GM21825 (cell line): Measurements from ENCODE around the gene BTBD16.

ENCODE experiments used
- ATAC-seq: cut with Tn5 transposase; IDR thresholded peaks from one replicate; pipeline ENCODE4 v1.9.1; 2021; ENCODE audit warnings: mild to moderate bottlenecking, moderate library complexity; ENCODE audit not compliant: unreplicated experiment

BTBD16 gene

GRCh38 chr10:122308417-122309141, 37.5 kb downstream of the BTBD16 start:
- ATAC-seq = no peak

GRCh38 chr10:122310311-122311050, 39.4 kb downstream of the BTBD16 start:
- no peak for ATAC-seq

GRCh38 chr10:122311051-122311410, 39.9 kb downstream of the BTBD16 start:
- ATAC-seq = no peak

- no peak for ATAC-seq
Observed at GRCh38 chr10:122311716-122312115, 40.6 kb downstream of the BTBD16 start.

GRCh38 chr10:122316224-122316884, 45.3 kb downstream of the BTBD16 start:
- ATAC-seq = no peak

GRCh38 chr10:122321960-122322359, 50.9 kb downstream of the BTBD16 start:
- no peak for ATAC-seq

DNA sequence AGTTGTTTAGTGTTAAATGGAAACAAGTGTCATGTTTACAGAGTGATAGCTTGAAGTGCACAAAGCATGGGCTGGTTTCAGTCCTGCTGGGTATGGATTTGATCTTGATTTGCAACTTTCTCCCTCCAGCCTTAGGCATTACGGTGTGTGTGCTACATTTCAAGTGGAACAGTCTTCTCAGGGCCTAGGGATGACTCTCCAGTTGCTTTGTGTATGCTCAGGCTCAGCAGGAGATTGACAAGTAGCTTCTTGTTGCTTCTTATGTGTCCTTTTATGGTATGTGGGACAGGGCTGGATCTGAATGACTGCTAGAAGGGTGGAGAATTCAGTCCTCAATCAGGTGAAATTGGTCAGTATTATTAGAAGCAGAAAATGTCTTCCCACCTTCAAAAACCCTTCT, 52.1 kb downstream of the BTBD16 start:
- no peak for ATAC-seq

DNA sequence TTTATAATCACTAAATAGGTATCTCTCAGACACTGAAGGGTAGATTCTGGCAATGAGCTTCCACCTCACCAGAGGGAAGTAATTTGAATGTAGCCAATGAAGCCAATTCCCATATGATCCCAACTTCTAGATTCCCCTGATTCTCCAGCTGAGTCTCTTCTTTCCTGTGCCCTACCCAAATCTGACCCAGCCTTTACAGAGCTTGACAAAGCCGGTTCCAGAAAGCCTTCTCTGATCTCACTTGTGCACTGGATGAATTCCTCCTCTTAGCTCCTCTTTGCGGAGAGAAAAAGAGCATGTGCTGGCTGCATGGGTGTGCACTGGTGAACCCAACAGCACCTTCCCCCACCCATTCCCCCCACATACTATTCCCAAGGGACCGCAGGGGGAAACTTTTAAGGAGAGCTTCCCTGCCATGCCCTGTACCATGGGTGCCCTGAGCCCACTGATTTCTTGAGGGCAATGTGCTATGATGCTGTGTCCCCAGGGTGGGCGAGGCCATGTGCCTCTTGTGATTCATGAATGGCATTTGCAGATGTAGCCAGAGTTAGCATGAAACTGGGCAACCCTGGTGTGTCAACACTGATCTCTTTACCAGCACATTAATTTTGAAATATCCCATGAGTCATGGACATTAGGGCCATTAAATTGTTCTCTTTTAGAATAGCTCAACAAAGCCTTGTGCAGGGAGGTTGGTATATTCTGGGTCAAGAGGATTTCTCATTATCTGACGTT, 53.0 kb downstream of the BTBD16 start:
- no peak for ATAC-seq

DNA sequence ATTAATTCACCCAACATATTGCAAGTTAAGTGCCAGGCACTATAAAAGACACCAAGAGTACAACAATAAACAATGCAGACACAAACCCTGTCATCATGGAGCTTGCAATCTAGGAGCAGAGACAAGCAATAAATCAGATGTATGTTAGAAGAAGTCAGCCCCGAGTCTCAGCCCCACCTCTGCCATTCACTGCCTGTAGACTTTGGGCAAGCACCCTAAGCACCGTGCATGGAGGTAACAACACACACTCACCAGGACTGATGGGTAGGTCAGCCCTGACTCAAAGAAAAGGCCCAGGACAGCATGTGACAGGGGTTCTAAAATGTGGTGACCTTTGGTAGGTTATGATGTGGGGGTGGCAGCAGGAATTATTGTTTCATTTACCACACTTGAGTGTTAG, 54.1 kb downstream of the BTBD16 start:
- no peak for ATAC-seq

GRCh38 chr10:122326385-122326784, 55.3 kb downstream of the BTBD16 start:
- no peak for ATAC-seq

DNA sequence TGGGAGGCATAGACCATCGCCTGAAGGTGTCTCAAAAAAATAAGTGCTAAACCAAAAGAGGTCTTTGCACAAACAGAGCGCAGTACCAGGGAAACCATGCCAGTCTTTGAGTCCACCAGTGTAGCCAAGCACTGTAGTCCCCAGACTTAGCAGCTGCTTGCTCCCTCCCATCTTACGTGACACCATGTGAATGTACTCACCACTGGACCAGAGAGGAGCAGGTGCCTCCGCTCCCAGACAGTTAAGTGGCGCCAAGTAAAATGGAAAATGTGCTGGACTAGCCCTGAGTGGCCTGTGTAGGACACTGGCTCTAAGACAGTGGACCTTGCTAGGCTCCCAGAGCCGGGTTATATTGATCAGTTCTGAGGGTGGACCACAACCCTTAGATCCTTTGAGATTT, 55.7 kb downstream of the BTBD16 start:
- ATAC-seq = no peak

DNA sequence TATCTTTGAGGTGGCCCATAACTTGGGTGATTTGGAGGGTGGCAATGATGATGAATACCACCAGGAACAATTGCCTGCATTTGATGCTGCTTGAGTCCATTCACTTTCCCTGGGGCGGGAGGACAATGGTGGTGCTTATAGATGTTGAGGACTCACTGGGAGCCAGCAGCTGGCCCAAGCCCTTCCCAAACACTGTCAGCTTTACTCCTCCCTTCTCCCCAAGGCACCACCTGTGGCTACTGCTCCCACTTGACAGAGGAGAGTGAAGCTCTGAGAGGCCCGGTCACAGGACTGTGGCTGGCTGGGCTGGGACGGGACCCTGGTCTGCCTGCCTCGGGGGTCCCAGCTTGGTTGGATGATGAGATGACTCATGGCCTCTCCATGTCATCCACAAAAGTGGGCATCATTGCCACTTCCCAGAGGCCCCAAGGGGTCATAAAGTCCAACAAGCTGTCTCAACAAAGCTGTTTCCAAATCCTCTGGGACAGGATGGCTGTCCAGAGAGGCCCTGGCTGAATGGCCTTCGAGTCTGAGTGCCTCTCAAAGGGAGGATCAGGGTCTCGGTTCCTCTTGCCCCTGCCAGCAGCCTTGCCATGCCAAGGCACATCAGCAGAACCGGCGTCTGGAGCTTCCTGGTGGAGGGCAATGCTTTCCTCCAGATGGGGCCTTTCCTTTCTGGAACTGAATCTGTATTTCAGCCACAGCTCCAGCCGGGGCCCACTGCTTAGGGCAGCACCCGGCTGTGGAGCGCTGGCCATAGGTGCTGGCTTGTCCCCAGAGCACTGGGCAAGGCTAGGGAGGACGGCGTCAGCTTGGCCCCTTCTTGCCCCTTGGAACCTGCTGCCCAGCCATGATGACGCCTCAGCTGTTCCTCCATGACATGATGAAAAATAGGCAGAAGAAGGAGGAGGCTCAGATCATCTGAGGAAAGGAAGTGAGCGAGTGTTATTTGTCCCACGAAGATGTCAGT, 56.4 kb downstream of the BTBD16 start:
- ATAC-seq = no peak

- ATAC-seq = no peak
Observed at GRCh38 chr10:122328676-122329075, 57.6 kb downstream of the BTBD16 start.

DNA sequence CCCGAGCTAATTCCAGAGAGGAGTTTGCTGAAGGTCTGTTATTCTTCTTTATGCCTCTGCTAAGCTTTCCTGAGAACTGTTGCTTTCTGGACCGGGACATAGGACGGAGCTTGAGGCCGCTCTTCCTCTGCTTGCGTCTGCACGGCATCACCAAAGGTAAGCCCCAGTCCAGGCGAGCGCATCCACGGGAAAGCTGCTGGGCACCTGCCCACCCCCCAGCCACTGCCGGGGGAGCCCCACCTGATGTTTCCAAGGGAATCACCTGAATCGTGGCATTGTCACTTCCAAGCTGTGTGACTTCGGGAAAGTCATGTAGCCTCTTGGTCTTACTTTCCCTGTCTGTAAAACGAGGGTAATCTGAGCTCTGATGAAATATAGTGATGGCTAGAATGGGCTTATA, 58.3 kb downstream of the BTBD16 start:
- no peak for ATAC-seq

DNA sequence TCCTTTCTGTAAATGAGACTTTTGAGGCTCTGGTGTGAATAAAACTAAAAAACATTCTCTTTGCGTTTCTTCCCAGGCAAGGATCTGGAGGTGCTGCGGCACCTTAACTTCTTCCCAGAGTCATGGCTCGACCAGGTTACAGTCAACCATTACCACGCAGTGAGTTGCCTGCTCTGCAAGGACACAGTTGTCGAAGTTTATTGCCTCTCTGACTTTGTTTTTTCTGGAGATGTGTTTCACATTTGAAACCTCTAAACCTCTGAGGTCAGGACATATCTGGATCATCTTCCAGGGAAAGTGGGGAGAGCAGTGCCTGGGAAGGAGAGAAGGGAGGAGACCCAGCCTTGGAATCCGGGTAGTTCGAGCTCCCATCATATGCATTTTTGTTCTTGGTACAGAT, 60.0 kb downstream of the BTBD16 start:
- ATAC-seq = no peak

- no peak for ATAC-seq
Observed at GRCh38 chr10:122331615-122332446, 60.7 kb downstream of the BTBD16 start.

GRCh38 chr10:122333037-122333436, 61.9 kb downstream of the BTBD16 start:
- ATAC-seq = no peak

DNA sequence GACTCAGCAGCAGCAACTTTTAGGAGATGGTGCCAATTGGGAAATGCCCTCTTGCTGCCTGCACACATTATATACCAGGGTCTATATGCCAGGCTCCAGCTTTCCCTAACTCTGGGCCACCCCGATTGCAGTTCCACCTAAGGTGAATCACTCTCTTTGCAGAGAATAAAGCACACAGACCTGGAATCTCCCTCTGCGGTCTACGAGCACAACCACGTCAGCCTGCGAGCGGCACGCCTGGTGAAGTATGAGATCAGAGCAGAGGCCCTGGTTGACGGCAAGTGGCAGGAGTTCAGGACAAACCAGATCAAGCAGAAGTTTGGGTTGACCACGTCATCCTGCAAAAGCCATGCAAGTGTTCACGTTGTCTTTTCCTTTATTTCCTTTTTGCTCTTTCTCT, 65.2 kb downstream of the BTBD16 start:
- ATAC-seq = no peak

DNA sequence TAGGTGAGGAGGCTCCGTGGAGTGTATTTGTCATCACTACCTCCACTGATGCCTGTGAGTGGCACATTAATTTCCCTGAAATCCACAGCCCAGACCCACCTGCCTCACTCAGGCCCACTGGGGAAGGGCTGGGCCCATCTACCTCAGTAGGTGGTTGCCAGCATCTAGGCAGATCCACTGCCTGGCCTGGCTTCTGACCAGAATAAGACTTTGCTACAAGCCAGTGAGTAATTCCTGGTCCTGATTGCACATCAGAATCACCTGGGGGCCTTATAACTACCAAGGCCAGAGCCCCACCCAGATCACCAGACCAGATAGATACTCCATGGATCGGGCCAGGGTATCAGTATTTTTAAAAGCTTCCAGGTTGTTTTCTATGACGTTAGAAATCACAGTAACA, 65.9 kb downstream of the BTBD16 start:
- no peak for ATAC-seq
